Measurements from ENCODE around the gene PGD. TPM values are rescaled to one million over a fixed set of nuclear protein-coding genes. Genes with fewer than 3 reads are reported as not detected.

Gene PGD
- total RNA-seq, 1 donor from 2014 or later: 52.4 TPM

DNA sequence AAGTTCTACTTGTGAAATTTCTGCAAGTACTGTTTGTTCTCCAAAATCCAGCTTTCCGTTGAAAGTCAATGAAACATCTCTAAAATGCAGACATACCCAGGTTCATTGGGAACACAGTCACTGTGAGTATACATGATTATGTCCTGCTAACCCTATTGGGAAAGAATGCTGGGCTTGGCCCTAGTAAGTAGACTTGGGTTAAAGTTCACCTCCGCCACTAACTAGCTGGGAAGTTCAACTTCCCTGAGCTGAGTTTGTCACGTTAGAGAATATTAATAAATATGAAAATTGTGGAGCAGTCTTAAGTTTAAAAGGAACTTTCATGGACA lies 10.5 kb upstream of the PGD start:
- FAIRE-seq (no peak), DNase-seq (ENCODE audit: low read depth) (peak; percentile 12)
- H3K36me3 ChIP-seq (ENCODE audit: control insufficient read depth, insufficient read depth, low read length): no peaks in the 10 kb centered on the region
- H3K4me3 ChIP-seq (ENCODE audit: low read depth, low read length): no peak overlapping the region
- H3K27me3 ChIP-seq (ENCODE audit: control insufficient read depth, insufficient read depth, low read length): no peaks in the 10 kb centered on the region
- TF ChIP-seq, protein P1, sequence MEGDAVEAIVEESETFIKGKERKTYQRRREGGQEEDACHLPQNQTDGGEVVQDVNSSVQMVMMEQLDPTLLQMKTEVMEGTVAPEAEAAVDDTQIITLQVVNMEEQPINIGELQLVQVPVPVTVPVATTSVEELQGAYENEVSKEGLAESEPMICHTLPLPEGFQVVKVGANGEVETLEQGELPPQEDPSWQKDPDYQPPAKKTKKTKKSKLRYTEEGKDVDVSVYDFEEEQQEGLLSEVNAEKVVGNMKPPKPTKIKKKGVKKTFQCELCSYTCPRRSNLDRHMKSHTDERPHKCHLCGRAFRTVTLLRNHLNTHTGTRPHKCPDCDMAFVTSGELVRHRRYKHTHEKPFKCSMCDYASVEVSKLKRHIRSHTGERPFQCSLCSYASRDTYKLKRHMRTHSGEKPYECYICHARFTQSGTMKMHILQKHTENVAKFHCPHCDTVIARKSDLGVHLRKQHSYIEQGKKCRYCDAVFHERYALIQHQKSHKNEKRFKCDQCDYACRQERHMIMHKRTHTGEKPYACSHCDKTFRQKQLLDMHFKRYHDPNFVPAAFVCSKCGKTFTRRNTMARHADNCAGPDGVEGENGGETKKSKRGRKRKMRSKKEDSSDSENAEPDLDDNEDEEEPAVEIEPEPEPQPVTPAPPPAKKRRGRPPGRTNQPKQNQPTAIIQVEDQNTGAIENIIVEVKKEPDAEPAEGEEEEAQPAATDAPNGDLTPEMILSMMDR (IDR thresholded peaks at IDR 0.05; ENCODE audit: insufficient read depth, low read length, severe bottlenecking): no peak

- Histone ChIP-seq H3K4me3 (ENCODE audit: low read depth, low read length) (no peak overlapping the region), H3K27me3 (ENCODE audit: control insufficient read depth, insufficient read depth, low read length) (no peaks in the 10 kb centered on the region), H3K36me3 (ENCODE audit: control insufficient read depth, insufficient read depth, low read length) (no peaks in the 10 kb centered on the region)
- DNase-seq (ENCODE audit: low read depth) (no peak), FAIRE-seq (no peak)
- TF ChIP-seq, protein P1 (IDR thresholded peaks at IDR 0.05; ENCODE audit: insufficient read depth, low read length, severe bottlenecking): no peak
Observed at GRCh38 chr1:10389271-10389973, 9.4 kb upstream of the PGD start.

DNA sequence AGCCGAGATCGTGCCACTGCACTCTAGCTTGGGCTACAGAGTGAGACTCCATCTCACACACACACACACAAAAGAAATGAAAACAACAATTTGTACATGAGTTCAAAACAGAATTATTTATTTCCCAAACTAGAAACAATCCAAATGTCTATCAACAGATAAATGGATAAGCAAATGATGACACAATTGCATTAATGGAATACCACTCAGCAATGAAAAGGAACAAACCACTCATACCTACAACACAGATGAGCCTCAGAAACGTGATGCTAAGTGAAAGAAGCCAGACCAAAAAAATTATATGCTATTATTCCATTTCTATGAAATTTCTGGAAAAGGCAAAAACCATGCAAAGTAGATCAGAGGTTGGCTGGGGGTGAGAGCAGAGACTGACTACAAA lies 2.0 kb upstream of the PGD start:
- no peak overlapping the region for H3K4me3 ChIP-seq (ENCODE audit: low read depth, low read length)
- H3K27me3 ChIP-seq (ENCODE audit: control insufficient read depth, insufficient read depth, low read length): no peaks in the 10 kb centered on the region
- DNase-seq (ENCODE audit: low read depth) (no peak), FAIRE-seq (no peak)
- peaks cover 2% of the 10 kb centered on the region for H3K36me3 ChIP-seq (ENCODE audit: control insufficient read depth, insufficient read depth, low read length)
- TF ChIP-seq, protein P1 (IDR thresholded peaks at IDR 0.05; ENCODE audit: insufficient read depth, low read length, severe bottlenecking): no peak

- Histone ChIP-seq H3K36me3 (ENCODE audit: control insufficient read depth, insufficient read depth, low read length) (peaks cover 4% of the 10 kb centered on the region), H3K27me3 (ENCODE audit: control insufficient read depth, insufficient read depth, low read length) (no peaks in the 10 kb centered on the region), H3K4me3 (ENCODE audit: low read depth, low read length) (peak overlapping the region; percentile 97)
- no peak for DNase-seq (ENCODE audit: low read depth)
- TF ChIP-seq, protein P1 (IDR thresholded peaks at IDR 0.05; ENCODE audit: insufficient read depth, low read length, severe bottlenecking): no peak
- FAIRE-seq: no peak
Observed at GRCh38 chr1:10398278-10398733, 558 bp upstream of the PGD start.

- Histone ChIP-seq H3K4me3 (ENCODE audit: low read depth, low read length) (peak overlapping the region; percentile 97), H3K27me3 (ENCODE audit: control insufficient read depth, insufficient read depth, low read length) (no peaks in the 10 kb centered on the region), H3K36me3 (ENCODE audit: control insufficient read depth, insufficient read depth, low read length) (peaks cover 8% of the 10 kb centered on the region)
- no peak for FAIRE-seq
- TF ChIP-seq, protein P1 (IDR thresholded peaks at IDR 0.05; ENCODE audit: insufficient read depth, low read length, severe bottlenecking): no peak
- peak; percentile 25 for DNase-seq (ENCODE audit: low read depth)
Observed at GRCh38 chr1:10399444-10399941, 629 bp downstream of the PGD start.

GRCh38 chr1:10400013-10400412 lies 1.1 kb downstream of the PGD start:
- Histone ChIP-seq H3K27me3 (ENCODE audit: control insufficient read depth, insufficient read depth, low read length) (no peaks in the 10 kb centered on the region), H3K4me3 (ENCODE audit: low read depth, low read length) (peak overlapping the region; percentile 97), H3K36me3 (ENCODE audit: control insufficient read depth, insufficient read depth, low read length) (peaks cover 12% of the 10 kb centered on the region)
- TF ChIP-seq, protein P1 (IDR thresholded peaks at IDR 0.05; ENCODE audit: insufficient read depth, low read length, severe bottlenecking): no peak
- no peak for DNase-seq (ENCODE audit: low read depth)
- no peak for FAIRE-seq
